Common myeloid progenitor, CD34-positive (primary cell): Measurements from ENCODE around the gene TTF2.

Experiments used
- CTCF ChIA-PET: fragments of 350-600 bp; sonication (Branson Sonifier 250); formaldehyde crosslinking; loops from one replicate; lab custom pipeline; 2021; ENCODE audit warnings: antibody characterized with exemption; lab: Charles Lee
- POLR2A ChIA-PET: fragments of 350-600 bp; sonication (Branson Sonifier 250); formaldehyde crosslinking; loops from one replicate; lab custom pipeline; 2021; ENCODE audit warnings: antibody characterized with exemption; lab: Charles Lee
- DNase-seq, 3 donors: peaks; one replicate each; pipeline versions ENCODE4 v3.0.0 to v3.0.0-alpha.2; 2013
- H3K27ac ChIP-seq, 2 experiments: 1 replicate in 1 of 2; 2 replicates in 1 of 2; pipeline ENCODE4 v1.7.0; 2013; ENCODE audit warnings: inconsistent platforms in 2 of 2, low read length in 2 of 2, mild to moderate bottlenecking in 2 of 2, low read depth in 1 of 2, moderate library complexity in 1 of 2; ENCODE audit not compliant: severe bottlenecking in 2 of 2, insufficient read depth in 1 of 2, poor library complexity in 1 of 2
- H3K27me3 ChIP-seq, 5 experiments: replicated peaks in 2 of 5; 1 replicate in 3 of 5; 2 replicates in 2 of 5; pipeline versions ENCODE4 v1.6.1 to v1.7.0; 2013; ENCODE audit warnings: low read length in 4 of 5, mild to moderate bottlenecking in 2 of 5, moderate library complexity in 2 of 5, inconsistent platforms in 1 of 5; ENCODE audit not compliant: insufficient read depth in 5 of 5, control insufficient read depth in 4 of 5
- H3K36me3 ChIP-seq, 4 experiments: 1 replicate in 2 of 4; 2 replicates in 2 of 4; pipeline versions ENCODE4 v1.6.1 to v1.7.0; 2013; ENCODE audit warnings: low read length in 3 of 4, control low read depth in 1 of 4, mild to moderate bottlenecking in 1 of 4; ENCODE audit not compliant: control insufficient read depth in 4 of 4, insufficient read depth in 4 of 4
- H3K4me1 ChIP-seq, 4 experiments: 1 replicate in 3 of 4; 2 replicates in 1 of 4; pipeline versions ENCODE4 v1.6.1 to v1.7.1; 2013; ENCODE audit warnings: low read length in 3 of 4, mild to moderate bottlenecking in 3 of 4, control low read depth in 1 of 4, inconsistent platforms in 1 of 4, moderate library complexity in 1 of 4; ENCODE audit not compliant: control insufficient read depth in 4 of 4, insufficient read depth in 4 of 4; ENCODE audit errors: control extremely low read depth in 1 of 4
- H3K4me3 ChIP-seq, 7 experiments: 1 replicate in 4 of 7; 2 replicates in 3 of 7; pipeline versions ENCODE4 v1.5.1 to v1.7.0; 2013; ENCODE audit warnings: mild to moderate bottlenecking in 7 of 7, low read length in 6 of 7, moderate library complexity in 6 of 7, inconsistent platforms in 2 of 7, low read depth in 2 of 7, control low read depth in 1 of 7; ENCODE audit not compliant: insufficient read depth in 4 of 7, control insufficient read depth in 1 of 7; ENCODE audit errors: extremely low read depth in 1 of 7
- H3K9me3 ChIP-seq, 5 experiments: 1 replicate in 4 of 5; 2 replicates in 1 of 5; pipeline versions ENCODE4 v1.6.1 to v1.7.1; 2013; ENCODE audit warnings: low read length in 4 of 5, mild to moderate bottlenecking in 2 of 5, inconsistent platforms in 1 of 5, low read depth in 1 of 5, moderate library complexity in 1 of 5; ENCODE audit not compliant: control insufficient read depth in 4 of 5, insufficient read depth in 2 of 5; ENCODE audit errors: control extremely low read depth in 1 of 5
- WGBS: methylation state at CpG from one replicate; pipeline ENCODE4 v1.1.5; 2013; ENCODE audit not compliant: insufficient coverage; 5-methylcytosine and 5-hydroxymethylcytosine counted together

The TTF2 gene

GRCh38 chr1:117068580-117068979 lies 8.5 kb downstream of the TTF2 start:
- Histone ChIP-seq H3K9me3 (no peaks in the 10 kb centered on the region), H3K36me3 (peaks cover 6 to 47% (median 19%) of the 10 kb centered on the region in 4 experiments), H3K4me3 (no peak overlapping the region), H3K27ac (no peak overlapping the region), H3K4me1 (peaks cover 0 to 4% (median 2%) of the 10 kb centered on the region in 4 experiments), H3K27me3 (no peaks in the 10 kb centered on the region)
- no peak for DNase-seq
- 100% methylated on average over 3 of the region's 5 CpGs for WGBS
- ChIA-PET POLR2A (no interaction called here), CTCF (interaction anchor here (0.8 to 6.5 kb wide), 12 partner anchors 9 to 825 kb away, joined by 3 to 37 read pairs (median 6); no protein-coding TSS in a partner anchor)

- no peak for DNase-seq
- ChIA-PET POLR2A (no interaction called here), CTCF (interaction anchor here (0.9 to 6.5 kb wide), 6 partner anchors 8 to 685 kb away, joined by 3 to 37 read pairs (median 6); no protein-coding TSS in a partner anchor)
- Histone ChIP-seq H3K9me3 (no peaks in the 10 kb centered on the region), H3K4me1 (peaks cover 0 to 4% (median 2%) of the 10 kb centered on the region in 4 experiments), H3K4me3 (no peak overlapping the region), H3K36me3 (peaks cover 10 to 48% (median 19%) of the 10 kb centered on the region in 4 experiments), H3K27ac (no peak overlapping the region), H3K27me3 (no peaks in the 10 kb centered on the region)
- 91% methylated on average over 4 of the region's 4 CpGs for WGBS
Observed at GRCh38 chr1:117069220-117069844, 9.2 kb downstream of the TTF2 start.

DNA sequence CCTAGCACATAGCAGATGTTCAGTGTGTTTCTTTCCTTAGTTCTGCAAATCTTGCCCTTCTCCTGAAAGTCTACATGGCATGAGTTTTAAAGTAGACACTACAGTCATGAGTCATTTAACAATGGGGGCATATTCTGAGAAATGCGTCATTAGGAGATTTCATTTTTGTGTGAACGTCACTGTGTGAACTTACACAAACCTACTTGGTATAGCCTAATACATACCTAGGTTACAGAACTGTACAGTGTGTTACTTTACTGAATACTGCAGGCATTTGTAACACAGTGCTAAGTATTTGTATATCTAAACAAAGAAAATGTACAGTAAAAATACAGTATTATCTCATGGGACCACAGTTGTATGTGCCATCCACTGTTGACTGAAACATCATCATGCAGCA lies 10.0 kb downstream of the TTF2 start:
- CTCF ChIA-PET = interaction anchor here (1.0 to 6.5 kb wide), 4 partner anchors 10 to 215 kb away, joined by 3 to 37 read pairs (median 8); no protein-coding TSS in a partner anchor
- no CpG with 5 or more reads among the region's 2 CpGs for WGBS
- peaks cover 13 to 50% (median 22%) of the 10 kb centered on the region in 4 experiments for H3K36me3 ChIP-seq

GRCh38 chr1:117076648-117077047 lies 16.5 kb downstream of the TTF2 start:
- no peaks in the 10 kb centered on the region for H3K9me3 ChIP-seq
- WGBS = 100% methylated on average over 2 of the region's 5 CpGs
- no peak overlapping the region for H3K4me3 ChIP-seq
- no peaks in the 10 kb centered on the region for H3K27me3 ChIP-seq
- no peak for DNase-seq
- H3K27ac ChIP-seq = no peak overlapping the region
- CTCF ChIA-PET = interaction anchor here (1.1 kb wide), 1 partner anchor 8 kb away, joined by 6 read pairs; no protein-coding TSS in a partner anchor
- no peaks in the 10 kb centered on the region for H3K4me1 ChIP-seq
- POLR2A ChIA-PET = no interaction called here
- peaks cover 37 to 85% (median 62%) of the 10 kb centered on the region in 4 experiments for H3K36me3 ChIP-seq

More for the DNA sequence above, 10.0 kb downstream of the TTF2 start:
- Histone ChIP-seq H3K4me3 (no peak overlapping the region), H3K27me3 (no peaks in the 10 kb centered on the region), H3K9me3 (no peaks in the 10 kb centered on the region), H3K4me1 (peaks cover 0 to 4% (median 2%) of the 10 kb centered on the region in 4 experiments), H3K27ac (no peak overlapping the region)
- DNase-seq = no peak
- POLR2A ChIA-PET = no interaction called here

- DNase-seq = no peak
- Histone ChIP-seq H3K4me1 (no peaks in the 10 kb centered on the region), H3K9me3 (no peaks in the 10 kb centered on the region), H3K4me3 (no peak overlapping the region), H3K27me3 (no peaks in the 10 kb centered on the region), H3K27ac (no peak overlapping the region), H3K36me3 (peaks cover 42 to 87% (median 66%) of the 10 kb centered on the region in 4 experiments)
- 50% methylated on average over 2 of the region's 3 CpGs for WGBS
- ChIA-PET POLR2A (no interaction called here), CTCF (interaction anchor here (1.1 kb wide), 1 partner anchor 9 kb away, joined by 6 read pairs; no protein-coding TSS in a partner anchor)
Observed at GRCh38 chr1:117077267-117077666, 17.1 kb downstream of the TTF2 start.

DNA sequence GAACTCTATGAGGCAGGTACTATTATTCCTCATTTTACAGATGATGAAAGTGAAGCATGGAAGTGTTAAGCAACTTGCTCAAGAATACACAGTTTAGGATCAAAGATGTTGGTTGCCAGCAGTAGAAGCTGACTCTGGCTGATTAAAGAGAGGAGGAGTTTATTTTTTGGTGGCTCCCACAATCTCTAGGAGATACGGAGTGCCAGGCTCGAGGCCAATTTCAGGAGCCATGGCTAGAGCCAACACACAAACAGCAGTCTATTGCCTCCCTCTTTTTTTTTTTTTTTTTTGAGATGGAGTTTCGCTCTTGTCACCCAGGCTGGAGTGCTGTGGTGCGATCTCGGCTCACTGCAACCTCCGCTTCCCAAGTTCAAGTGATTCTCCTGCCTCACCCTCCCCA lies 19.6 kb downstream of the TTF2 start:
- no peak overlapping the region for H3K4me3 ChIP-seq
- ChIA-PET CTCF (interaction anchor here (1.6 to 1.8 kb wide), 2 partner anchors 10 to 49 kb away, joined by 5 to 7 read pairs; no protein-coding TSS in a partner anchor), POLR2A (no interaction called here)
- H3K4me1 ChIP-seq = no peaks in the 10 kb centered on the region
- no peak for DNase-seq
- peaks cover 37 to 90% (median 71%) of the 10 kb centered on the region in 4 experiments for H3K36me3 ChIP-seq
- H3K27me3 ChIP-seq = no peaks in the 10 kb centered on the region
- no CpG with 5 or more reads among the region's 6 CpGs for WGBS
- H3K27ac ChIP-seq = no peak overlapping the region
- no peaks in the 10 kb centered on the region for H3K9me3 ChIP-seq

DNA sequence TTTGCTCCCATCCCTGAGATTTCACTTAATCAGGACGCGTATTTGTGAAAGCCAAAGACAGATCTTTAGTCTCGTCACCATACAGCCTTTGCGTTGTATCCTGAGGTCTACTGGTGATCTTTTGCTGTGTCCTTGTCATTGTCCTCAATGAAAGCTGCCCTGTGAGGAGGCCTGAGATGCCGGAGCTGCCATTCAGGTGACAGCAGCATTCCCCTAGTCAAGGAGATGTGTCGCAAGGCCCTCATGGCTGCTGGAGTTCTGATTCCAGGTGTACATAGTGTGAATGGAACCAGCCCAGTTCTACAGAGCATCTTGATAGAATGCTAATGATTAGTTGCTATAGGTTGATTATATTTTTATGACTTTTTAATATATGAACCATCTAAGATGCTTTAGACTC lies 24.1 kb downstream of the TTF2 start:
- H3K4me1 ChIP-seq = no peaks in the 10 kb centered on the region
- no peaks in the 10 kb centered on the region for H3K9me3 ChIP-seq
- WGBS = 78% methylated on average over 5 of the region's 6 CpGs
- CTCF ChIA-PET = no interaction called here
- no peak overlapping the region for H3K27ac ChIP-seq
- POLR2A ChIA-PET = no interaction called here
- H3K4me3 ChIP-seq = no peak overlapping the region
- H3K27me3 ChIP-seq = no peaks in the 10 kb centered on the region
- no peak for DNase-seq
- peaks cover 23 to 81% (median 50%) of the 10 kb centered on the region in 4 experiments for H3K36me3 ChIP-seq
